DMS153 treated with DMSO at 0.1 percent for 48 hours (cell line): ENCODE results near the gene TMEM184A.
A peak's percentile ranks its signal among the peaks of the same experiment; 100 is the strongest.
"Not testable (repeated sequence)": the region's sequence is repeated elsewhere in the genome, so short reads cannot be mapped to it uniquely, and the experiment has no call there.

Experiments
- DNase-seq: peaks from one replicate; lab custom pipeline; 2025; ENCODE audit not compliant: unreplicated experiment; lab: John Stamatoyannopoulos, UW

Gene TMEM184A

DNA sequence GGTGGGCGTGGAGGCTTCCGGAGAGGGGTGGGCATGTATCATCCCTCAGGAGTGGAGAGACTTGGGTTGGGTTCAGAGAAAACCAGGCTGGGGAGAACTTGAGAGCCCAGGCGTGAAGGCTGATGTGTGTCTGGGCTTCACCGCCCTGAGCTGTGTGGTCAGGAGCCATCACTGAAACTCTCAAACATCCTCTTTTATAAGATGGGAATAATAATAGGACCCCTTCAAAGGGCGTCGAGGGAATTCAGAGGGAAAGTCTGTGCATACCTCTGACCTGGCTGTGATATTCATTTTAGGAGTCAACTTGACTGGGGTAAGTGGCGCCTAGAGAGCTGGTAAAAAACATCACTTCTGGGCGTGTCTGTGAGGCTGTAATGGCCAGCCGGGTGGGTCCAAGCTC is 34.9 kb upstream of the TMEM184A start:
- DNase-seq: no peak

DNA sequence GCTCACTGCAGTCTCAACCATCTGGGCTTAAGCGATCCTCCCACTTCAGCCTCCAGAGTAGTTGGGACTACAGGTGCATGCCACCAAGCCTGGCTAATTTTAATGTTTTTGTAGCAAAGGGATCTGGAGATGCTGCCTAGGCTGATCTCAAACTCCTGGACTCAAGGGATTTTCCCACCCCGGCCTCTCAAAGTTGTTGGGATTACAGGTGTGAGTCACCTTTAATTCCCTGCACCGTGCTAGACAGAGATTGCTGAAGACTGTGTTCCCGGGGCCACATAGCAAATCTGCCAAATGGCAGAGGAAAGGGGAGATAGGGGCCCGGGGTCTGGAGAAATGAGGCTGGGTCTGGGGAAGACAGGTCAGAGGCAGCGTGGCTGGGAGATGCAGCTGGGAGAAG is 34.5 kb upstream of the TMEM184A start:
- no peak for DNase-seq

DNA sequence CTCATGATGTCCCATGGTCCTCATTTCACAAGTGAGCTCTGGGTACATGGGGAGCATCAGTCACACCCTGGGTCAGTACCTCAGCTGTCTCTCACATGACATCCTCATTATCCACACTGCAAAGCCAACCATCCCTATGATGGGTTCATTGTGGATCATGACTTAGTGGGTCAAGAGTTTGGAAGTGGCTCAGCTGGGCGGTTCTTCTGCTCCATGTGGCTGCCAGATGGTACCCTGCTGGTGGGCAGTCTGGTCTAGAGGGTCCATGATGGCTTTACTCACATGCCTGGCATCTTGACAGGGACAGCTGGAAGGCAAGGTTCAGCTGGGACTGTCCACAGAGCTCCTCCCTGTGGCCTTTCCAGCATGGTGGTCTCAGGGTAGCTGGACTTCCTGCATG is 33.0 kb upstream of the TMEM184A start:
- DNase-seq: no peak

DNA sequence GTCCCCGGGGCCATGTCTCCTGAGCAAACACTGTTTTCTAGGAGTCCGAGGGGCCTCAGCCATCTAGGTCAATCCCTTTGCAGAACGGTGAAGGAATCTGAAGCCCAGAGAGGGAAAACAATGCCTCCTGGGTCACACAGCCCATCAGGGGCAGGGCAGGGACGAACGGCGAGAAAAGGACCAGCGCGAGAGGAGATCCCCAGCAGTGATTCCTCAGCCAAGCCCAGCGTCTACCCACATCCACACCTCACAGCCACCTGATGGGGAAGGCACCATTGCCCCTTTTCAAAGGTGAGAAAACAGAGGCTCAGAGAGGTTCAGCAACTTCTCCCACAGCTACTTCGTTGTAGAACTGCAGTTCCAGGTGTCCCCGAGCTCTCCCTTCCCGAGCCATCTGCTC is 31.7 kb upstream of the TMEM184A start:
- no peak for DNase-seq

DNA sequence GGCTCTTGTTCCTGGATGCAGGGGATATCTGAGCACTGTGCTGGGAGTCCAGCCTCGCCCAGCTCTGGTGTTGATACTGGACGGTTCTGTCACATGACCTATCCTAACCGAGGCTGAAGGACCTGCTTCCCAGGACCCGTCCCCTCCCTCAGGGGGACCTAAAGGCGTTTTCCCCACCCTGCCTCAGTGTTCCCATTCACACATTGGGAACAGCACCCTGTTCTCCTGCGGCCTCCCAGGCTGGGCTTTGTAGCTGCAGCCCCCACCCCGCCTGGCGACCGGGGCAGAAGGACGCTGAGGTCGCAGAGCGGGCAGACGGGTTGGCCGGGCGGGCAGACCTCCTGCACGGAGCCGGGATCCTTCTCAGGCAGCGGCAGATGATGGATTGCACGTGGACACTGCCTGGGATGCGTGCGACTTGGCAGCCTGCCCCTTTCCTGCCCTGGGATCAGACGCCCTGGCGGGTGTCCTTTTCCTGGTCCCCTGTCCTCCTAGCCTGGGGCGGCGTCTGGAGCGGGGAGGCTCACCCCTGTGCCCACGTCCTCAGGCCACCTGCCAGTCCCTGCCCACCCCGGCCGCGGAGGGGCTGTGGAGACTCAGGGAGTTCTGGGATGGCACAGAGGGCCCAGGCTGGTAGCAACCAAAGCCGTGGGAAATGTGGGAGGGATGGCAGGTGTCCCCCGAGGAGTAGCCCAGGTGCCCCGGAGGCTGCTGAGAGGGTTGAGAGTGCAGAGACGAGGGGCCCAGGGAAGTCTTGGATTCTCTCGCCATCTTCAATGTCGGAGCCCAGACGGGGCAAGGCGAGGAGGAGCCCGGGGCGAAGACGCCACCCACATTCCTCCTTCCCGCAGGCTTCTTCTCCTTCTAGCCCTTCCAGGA is 31.1 kb upstream of the TMEM184A start:
- DNase-seq: no peak

DNA sequence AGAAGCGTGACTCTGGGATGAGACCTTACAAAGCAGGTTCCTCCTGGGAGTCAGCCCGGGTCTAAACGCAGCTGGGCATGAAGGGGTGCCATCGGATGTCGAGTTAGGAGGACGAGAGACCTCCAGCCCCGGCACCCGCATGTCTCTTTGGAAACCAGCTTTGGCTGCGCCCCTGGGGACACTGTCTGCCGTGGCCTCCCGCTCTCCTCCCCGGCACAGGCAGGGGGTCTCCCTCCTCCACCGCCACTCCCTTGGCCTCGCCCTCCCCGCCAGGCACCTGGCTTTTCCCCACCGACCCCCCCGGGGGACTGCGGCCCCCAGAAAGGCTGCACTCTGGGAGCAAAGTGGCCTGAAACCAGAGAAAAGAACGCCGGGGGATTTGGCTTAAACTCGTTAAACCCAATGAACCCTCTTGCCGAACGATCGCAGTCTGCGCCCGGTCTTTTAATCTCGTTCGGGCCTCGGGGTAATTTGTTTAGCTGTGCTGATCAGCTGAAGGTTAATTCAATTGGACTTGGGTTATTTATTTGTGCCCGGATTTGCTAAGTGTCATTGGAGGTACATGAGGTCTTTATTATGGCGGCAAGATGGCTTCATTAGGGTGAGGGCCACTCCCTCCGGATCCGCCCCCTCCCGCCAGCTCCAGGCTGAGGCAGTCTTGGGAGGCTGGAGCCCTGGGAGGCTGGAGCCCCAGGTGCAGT is 30.3 kb upstream of the TMEM184A start:
- DNase-seq: no peak

DNA sequence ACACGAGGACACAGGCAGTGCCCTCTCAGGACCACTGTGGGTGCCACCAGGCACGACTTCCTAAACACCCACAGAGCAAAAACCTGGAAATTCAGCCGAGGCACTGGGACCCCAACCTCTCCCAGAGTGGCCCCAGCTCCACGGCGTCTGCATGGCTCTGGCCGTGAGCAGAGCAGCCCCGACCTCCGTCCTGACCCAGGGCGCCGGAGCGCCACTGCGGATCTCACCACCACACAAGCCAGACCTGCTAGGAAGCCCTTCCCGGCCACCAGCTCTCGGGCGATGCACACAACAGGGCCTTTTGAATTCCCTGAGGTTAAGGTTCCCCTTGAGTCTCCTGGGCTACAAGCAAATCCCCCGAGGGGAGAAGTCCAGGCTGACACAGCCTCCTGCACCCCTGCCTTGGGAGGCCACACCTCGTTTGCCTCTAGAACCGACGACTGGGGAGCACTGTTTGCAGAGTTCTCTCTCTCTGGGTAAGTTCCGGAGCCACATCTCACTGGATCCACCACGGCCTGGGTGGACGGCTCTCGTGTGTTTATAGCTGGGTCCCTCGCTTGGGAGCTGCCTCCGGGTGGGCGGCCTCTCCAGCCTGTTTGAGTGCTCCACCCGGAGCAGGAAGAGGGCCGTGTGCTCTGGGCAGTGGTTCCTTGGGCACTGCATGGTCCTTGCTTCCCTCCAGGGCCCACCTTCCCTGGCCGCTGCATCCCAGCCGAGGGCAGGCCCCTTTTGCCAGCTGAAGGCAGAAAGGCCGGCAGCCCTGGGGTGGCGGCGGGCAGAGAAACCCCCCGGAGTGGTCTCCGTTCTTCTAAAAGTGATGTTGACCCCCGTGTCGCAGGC is 29.4 kb upstream of the TMEM184A start:
- DNase-seq: no peak

DNA sequence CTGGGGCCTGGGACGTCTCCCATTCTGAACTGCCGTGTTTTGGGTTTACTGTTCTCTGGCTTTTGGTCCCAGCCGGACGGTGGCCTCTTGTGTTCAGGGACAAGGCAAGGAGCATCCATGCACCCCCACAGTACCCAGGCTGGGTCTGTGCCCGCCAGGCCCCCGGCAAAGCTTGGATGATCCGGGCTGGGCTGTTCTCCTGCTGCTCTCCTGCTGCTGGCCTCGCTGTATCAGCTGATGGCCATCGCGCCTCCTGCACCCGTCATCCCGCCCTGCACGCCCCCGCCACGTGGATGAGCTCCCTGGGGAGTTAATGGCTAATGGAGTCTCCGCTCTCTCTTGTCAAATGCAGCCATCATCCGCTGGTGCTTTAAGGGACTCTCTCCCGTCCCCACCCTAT is 28.7 kb upstream of the TMEM184A start:
- DNase-seq: no peak

DNA sequence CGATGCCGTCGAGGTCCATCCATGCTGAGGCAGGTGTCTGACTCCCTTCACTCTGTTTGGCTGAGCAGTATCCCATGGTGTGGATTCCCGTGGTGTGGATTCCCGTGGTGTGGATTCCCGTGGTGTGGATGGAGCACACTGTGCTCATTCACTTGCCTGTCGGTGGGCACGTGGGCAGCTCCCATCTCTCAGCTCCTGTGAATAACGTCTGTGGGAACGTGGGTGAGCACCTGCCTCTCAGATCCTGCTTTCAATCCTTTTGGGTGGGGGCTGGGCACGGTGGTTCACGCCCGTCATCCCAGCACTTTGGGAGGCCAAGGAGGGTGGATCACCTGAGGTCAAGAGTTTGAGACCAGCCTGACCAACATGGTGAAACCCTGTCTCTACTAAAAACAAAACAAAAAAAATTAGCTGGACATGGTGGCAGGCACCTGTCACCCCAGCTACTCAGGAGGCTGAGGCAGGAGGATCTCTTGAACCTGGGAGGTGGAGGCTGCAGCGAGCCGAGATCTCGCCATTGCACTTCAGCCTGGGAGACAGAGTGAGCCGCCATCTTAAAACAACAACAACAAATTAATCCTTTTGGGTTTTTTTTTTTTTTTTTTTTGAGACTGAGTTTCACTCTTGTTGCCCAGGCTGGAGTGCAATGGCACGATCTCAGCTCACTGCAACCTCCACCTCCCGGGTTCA is 27.4 kb upstream of the TMEM184A start:
- not testable (repeated sequence) for DNase-seq

DNA sequence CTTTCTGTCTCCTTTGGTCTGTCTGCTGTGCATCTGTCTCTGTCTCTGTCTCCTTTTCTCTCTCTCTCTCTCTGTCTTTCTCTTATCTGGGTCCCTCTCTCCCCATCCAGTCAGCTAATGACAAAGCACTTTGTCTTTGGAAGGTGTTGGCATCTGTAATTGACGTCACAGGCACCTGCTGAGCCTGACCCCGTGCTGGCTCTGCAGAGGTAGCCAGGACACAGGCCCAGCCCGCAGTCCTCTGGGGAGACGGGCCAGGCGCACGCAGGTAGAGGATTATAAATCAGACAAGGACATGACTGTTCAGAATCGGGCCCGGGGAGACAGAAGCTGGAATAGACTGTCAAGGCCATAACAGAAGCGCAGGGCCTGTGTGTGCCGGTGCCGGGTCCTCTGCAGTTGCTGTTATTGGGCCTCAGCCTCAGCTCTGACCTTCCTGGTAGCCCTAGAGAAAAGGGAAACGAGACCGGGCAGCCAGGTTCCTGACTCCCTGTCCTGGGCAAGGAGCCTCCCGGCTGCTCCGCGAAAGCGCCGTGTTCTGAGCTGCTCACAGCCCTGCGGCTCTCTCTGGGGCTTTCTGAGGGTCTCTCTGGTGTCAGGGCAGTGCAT is 24.5 kb upstream of the TMEM184A start:
- DNase-seq: no peak

DNA sequence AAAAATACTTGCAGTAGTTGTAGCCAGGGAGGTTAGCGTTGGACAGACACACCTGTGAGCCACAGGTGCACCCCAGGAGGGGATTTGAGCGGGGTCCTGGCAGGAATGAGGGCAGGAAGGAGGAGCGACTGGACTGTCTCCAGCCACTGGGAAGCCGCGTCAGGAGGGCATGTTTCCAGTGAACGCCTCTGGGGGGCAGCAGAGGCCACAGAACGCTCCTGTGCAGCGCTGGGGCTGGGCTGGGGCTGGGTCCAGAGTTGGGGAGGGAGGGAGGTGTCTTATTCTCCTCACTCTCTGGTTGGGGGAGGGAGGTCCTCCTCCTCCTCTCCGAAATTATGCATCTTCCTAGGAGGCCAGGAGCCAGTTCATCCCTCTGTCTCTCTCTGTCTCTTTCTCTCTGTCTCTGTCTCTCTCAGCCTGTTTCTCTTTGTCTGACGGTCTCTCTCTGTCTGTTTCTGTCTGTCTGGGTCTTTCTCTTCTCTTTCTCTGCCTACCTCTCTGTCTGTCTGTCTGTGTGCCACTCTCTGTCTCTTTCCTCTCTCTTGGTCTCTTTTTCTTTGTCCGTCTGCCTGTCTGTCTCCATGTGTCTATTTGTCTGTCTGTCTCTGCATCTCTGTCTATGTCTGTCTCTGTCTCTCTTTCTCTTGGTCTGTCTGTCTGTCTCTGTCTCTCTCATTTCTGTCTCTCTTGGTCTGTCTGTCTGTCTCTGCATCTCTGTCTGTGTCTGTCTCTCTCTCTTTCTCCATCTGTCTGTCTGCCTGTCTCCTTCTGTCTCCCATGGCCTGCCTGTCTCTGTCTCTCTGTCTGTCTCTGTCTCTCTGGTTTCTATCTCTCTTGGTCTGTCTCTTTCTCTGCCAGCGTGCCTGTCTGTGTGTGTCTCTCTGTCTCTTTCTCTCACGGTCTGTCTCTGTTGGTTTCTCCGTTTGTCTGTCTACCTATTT is 23.7 kb upstream of the TMEM184A start:
- DNase-seq: peak; percentile 60

DNA sequence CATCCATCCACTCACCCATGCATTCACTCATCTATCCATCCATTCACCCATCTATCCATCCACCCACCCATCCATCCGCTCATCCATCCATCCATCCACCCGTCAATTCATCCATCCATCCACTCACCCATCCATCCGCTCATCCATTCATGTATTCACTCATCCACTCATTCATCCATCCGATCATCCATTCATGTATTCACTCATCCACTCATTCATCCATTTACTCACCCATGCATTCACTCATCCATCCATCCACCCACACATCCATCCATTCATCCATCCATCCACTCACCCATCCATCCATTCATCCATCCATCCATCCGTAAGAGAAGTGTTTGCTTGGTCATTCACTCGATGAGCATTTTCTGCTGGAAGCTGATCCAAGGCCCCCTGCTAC is 22.5 kb upstream of the TMEM184A start:
- DNase-seq: no peak

DNA sequence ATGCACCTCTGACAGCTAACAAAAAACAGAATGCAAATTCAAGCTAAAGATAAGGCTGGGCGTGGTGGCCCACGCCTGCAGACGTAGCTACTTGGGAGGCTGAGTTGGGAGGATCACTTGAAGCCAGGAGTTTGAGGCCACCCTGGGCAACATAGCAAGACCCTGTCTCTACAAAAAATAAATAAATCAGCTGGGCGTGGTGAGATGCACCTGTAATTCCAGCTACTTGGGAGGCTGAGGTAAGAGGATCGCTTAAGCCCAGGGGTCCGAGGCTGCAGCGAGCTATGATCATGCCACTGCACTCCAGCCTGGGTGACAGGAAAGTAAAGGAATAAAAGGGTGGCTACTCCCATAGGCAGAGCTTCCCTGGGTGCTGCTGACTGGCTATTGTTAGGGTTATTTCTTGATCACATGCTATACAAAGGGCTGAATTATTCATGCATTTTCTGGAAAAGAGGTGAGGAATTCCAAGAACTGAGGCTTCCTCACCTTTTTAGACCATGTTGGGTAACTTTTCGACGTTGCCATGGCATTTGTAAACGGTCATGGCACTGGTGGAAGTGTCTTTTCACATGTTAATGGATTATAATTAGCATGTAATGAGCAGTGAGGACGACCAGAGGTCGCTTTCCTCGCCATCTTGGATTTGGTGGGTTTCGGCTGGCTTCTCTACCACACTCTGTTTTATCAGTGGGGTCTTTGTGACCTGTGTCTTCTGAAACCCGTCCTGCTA is 20.7 kb upstream of the TMEM184A start:
- DNase-seq: no peak

DNA sequence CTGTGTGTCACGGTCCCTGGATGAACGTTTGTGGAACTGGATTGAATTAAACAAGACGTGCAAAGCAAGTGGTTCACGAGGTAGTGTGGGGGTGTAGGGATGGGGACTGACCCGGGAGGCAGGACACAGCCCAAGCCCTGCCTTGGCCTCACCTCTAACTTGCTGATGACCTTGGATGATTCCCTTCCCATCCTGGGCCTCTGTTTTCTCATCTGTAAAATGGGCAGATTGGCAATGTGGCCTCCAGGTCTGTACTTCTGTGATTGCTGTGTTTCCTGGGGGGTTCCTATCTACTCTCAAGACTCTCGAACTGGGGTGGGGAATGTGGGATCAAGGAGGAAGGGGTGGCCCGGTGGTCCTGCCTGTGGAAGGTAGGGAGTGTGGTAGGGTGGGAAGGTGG is 19.8 kb upstream of the TMEM184A start:
- DNase-seq: no peak

DNA sequence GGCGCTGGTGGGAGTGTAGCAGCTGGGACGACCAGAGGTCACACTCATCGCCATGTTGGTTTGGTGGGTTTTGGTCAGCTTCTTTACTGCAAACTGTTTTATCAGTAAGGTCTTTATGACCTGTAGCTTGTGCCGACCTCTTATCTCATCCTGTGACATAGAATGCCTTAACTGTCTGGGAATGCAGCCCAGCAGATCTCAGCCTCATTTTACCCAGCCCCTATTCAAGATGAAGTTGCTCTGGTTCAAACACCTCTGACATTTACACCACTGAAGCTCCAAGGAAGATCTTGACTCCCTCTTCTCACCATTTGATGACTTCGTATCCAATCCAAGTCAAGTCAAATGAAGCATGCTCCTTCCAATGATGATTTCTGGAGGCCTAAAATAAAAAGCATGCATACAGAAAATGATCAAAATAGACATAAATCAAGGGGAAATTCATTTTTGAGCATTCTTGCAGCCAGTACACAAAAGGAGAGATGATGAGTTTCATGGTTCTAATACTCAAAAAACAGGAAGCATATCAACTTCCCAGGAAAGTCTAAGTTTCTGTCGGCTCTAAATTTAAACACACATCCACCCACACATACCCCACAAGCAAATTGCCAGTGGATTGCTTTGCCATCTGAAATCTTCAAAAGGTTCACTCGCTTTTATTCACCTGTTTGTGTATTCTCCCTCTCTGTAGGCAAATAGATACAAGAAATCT is 16.3 kb upstream of the TMEM184A start:
- DNase-seq: no peak

DNA sequence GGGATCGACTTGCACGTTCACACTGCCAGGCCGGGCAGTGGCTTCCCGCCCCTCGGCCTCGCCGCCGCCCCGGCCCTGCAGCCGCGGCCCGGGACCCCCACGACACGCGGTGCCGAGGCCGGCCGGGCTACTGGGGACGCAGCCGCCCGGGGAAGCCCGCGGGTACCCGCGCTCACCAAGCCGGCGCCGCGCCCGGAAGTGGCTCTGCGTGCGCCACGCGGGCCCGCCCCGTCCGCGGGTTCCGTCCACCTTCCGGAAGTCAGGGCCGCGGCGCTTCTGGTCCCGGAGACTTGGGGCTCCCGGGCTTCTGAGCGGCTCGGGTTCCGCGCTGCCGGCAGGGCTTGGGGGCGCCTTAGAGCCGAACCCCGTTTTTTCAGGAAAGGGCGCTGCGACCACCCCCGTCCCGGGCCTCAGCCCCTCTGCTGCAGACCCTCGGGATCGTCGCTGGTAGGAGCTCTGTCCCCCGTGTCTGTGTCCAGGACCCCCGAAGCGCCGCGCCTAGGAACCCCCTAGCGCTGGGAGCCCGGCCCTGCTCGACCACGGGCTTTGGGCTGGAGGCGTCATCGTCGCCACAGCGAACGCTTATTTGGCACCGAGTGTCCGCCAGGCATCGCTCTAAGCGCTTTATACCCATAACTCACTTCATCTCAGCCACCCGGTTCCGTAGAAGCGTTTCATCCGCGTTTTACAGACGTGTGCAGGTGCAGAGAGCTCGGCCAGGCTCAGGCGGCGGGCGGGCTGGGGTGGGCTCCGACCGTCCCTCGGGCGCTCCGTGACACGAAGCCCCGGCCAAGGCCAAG is 14.0 kb upstream of the TMEM184A start, which contains the start of gene PSMG3:
TSS of gene PSMG3 (minus strand) at position 200 of the 800 bp plus-strand sequence. CDS start 693 bp downstream, outside the sequence.
- peak; percentile 70 for DNase-seq

DNA sequence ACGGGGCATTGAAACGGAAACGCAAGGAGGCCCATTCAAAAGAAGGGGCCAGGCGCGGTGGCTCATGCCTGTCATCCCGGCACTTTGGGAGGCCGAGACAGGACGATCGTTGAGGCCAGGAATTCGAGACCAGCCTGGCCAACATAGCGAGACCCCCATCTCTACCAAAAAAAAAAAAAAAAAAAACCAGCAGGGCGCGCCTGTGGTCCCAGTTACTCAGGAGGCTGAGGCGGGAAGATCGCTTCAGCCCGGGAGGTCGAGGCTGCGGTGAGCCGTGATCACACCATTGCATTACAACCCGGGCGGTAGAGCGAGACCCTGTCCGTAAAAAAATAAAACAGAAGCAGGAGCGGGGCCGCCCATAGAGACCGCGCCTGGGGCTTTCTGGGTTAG is 13.4 kb upstream of the TMEM184A start:
- no peak for DNase-seq
